GM19035 (cell line): Measurements from ENCODE around the gene ACACB.

ENCODE experiments used
- ATAC-seq: cut with Tn5 transposase; IDR thresholded peaks from one replicate; pipeline ENCODE4 v1.9.1; 2021; ENCODE audit not compliant: unreplicated experiment

ACACB gene

DNA sequence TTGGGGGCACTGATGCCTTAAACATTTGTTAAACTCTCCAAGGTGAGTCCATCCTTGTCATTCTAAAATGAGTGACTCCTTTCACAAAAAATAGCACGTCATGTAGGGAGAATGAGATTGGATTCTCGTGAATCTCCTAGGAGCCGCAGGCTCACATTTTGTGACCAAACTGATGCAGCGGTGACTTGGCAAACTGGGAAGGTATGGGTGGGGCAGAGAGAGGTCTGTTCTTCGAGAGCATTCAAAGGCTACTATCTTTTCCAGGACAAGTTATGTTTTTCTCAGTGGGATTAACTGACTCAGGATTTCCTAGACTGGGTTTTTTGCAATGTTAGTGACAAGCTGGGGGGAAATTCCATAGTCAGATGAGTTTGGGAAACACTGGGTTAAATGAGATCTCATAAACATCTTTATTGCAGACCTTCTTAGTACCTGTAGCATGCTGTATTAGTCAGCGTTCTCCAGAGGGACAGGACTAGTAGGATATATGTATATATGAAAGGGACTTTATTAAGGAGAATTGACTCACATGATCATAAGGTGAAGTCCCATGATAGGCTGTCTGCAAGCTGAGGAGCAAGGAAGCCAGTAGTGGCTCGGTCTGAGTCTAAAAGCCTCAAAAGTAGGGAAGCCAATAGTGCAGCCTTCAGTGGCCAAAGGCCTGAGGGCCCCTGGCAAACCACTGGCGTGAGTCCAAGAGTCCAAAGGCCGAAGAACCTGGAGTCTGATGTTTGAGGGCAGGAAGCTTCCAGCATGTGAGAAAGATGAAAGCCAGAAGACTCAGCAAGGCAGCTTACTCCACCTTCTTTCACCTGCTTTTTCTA, 131.7 kb downstream of the ACACB start:
- no peak for ATAC-seq

- ATAC-seq = no peak
These were observed 134.1 kb downstream of the ACACB start for GRCh38 chr12:109250523-109250922.

GRCh38 chr12:109252799-109253198, 136.4 kb downstream of the ACACB start:
- ATAC-seq = no peak

DNA sequence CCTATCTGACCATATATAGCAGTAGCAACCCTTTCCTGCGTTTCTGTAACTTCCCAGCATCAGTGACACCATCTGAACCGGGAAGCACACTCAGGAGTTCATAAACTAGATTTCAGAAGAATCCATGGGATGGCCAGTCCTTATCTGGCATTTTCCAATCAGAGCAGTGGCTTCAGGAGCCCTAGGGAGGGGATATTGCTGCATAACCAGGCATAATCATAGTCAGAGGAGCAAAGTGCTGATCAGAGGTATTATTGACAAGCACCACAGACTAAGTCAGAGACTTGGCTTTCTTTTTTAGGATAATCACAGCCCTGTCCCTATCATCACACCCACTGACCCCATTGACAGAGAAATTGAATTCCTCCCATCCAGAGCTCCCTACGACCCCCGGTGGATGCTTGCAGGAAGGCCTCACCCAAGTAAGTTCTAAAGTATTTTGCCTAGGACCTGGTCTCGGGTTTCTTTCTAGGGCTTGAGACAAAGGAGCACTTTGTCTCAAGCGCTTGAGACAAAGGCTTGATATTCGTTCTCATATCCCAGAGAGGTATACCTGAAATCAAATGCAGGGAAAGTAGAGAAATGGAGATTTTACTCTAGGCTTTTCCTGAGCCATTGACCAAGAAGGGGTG, 137.6 kb downstream of the ACACB start:
- no peak for ATAC-seq

DNA sequence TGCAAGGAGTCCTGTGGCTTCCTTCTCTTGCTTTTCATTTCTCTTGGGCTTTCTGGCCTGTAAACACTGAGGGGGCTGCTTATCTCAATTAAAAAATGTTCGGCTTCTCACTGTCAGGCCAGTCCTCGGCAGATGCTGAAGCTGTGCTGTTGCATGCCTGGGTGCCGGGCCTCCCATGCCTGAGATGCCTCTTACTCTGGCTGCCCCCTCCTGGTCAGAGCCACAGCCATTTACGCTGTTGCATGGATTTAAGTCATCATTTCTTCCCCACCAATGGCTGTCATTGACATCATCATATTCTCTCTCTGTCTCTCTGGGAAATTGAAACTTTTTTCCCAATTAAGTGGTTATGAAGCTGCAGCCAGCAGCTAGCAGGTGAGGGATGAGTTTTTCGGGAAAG, 139.0 kb downstream of the ACACB start:
- no peak for ATAC-seq

DNA sequence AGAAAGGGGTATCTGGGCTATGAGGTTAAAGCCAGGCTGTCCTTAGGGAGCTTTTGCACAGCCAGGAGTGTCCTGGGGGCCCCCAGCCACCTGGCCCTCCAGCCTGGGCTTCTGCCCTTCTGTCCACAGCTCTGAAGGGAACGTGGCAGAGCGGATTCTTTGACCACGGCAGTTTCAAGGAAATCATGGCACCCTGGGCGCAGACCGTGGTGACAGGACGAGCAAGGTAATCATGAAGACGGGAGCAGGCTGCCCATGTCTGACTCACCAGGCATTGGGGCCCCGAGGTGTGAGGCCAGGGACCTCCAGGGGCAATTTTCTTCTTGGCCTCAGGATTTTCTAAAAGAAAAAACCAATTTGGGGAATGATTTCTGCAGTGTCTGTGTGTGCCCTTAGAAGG, 139.6 kb downstream of the ACACB start:
- no peak for ATAC-seq

DNA sequence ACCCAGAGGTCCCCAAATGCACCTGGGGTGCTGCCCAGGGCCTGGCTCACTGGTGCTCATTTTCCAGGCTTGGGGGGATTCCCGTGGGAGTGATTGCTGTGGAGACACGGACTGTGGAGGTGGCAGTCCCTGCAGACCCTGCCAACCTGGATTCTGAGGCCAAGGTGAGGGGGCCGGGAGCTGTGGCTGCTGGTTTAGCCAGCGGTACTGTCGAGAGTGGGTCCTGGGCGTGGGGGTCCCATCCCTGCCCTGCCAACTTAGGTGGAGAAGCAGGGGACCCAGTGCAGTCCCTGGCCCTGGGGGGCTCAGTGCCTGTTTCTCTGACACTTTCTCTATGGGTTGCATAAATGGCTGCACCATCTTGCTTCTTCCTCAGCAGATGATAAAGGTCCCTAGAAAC, 141.8 kb downstream of the ACACB start:
- no peak for ATAC-seq

- no peak for ATAC-seq
These were observed 142.5 kb downstream of the ACACB start for GRCh38 chr12:109258607-109259544.

DNA sequence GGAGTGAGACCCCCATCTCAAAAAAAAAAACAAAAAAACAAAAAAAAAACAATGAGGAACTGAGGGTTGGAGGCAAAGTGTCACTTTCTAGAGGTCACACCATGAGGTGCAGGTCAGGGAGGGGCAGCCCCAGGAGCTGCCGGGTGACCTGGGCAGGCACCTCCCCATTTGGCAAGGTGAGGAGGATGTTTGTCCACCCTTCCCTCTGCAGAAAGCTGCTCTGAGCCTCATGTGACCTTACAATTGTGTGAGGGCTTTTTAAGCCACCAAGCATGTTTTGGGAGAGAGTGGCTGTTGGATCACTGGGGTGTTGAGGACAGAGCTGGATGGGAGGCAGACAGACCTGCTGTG, 143.1 kb downstream of the ACACB start:
- ATAC-seq = no peak

DNA sequence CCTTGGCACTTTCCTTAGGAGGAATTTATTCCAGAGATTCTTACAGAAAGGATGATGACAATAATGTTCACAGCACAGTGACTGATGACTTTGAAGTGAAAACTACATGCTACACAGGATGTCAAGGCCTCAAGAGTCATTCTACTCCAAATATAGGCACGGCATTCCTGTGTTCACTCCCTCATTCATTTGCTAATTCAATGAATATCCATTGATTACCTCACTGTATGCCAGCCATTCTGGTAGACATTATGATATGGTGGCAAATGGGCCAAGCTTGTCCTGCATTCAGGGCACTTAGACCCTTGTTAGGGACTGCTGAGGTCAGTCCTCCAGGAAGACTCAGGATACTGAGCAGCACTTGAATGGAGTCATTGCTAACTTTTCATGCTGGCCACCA, 144.7 kb downstream of the ACACB start:
- ATAC-seq = no peak

DNA sequence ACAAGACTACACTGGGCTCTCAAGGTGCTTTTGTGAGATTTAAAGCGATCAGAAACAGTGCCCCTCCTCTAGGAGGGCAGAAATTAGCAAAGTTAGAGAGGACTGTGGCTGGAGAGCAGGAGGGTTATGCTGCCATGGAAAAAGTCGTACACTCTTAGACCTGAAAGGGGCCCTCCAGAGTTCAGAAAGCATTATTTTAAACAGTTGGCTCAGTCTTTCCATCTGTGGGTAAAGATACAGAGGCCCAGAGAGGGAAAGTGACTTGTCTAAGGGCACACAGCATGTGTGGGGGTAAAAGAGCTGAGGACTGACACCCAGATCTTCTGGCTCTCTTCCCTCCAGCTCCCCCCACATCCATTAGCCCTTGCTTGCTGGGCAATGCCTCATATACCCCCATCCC, 145.6 kb downstream of the ACACB start:
- no peak for ATAC-seq

- ATAC-seq = no peak
These were observed 147.1 kb downstream of the ACACB start for GRCh38 chr12:109263439-109263838.

GRCh38 chr12:109264095-109264942, 147.9 kb downstream of the ACACB start:
- ATAC-seq = no peak

GRCh38 chr12:109264943-109265650, 148.7 kb downstream of the ACACB start:
- ATAC-seq = no peak

- ATAC-seq = no peak
These were observed 149.9 kb downstream of the ACACB start for GRCh38 chr12:109266106-109266879.

- no peak for ATAC-seq
These were observed 151.0 kb downstream of the ACACB start for GRCh38 chr12:109267361-109267760.

GRCh38 chr12:109268896-109269295, 152.5 kb downstream of the ACACB start:
- no peak for ATAC-seq

DNA sequence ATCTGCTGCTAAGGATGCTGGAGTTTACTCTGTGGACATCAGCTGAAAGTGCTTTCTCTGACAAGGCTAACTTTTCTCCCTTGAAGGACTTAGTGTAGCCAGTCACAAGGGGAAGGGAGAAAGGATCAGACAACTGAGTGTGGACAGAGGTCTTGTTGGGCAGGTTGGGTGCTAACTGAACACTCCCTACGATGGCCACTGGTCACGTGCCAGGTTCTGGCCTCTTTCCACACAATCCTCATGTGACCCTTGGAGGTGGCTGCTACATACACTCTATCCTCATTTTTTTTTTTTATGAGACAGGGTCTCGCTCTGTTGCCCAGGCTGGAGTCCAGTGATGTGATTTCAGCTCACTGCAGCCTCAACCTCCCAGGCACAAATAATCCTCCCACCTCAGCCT, 153.0 kb downstream of the ACACB start:
- no peak for ATAC-seq

DNA sequence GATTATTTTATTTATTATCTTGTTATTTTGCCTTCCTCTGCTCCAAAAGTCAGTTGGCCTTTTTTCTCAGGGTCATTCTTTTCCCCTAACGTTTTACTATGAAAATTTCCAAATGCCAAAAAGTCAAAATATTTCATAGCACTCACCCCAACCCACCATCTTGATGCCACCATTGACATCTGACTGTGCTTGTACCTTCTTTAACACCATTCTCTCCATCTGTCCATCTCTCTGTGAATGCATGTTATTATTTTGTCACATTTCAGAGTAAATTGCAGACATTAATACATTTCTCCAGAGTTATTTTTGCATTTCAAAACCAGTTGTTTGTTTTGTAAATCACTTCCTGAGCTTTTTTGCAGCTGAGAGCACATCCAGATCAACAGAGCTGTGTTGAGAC, 154.1 kb downstream of the ACACB start:
- ATAC-seq = no peak
